22Rv1 (cell line): ENCODE measurements around the gene LZIC.

ENCODE experiments used
- H3K27ac ChIP-seq: fragments of 450-650 bp; 2 replicates; pipeline ENCODE4 v1.5.1; 2017
- CTCF ChIP-seq: fragments of 450-650 bp; IDR thresholded peaks from 2 replicates; pipeline ENCODE4 v1.5.1; 2017; ENCODE audit warnings: mild to moderate bottlenecking
- ZFX ChIP-seq: fragments of 450-650 bp; IDR thresholded peaks from 2 replicates; pipeline ENCODE4 v1.6.1; 2017; ENCODE audit warnings: antibody characterized with exemption, borderline replicate concordance

Gene LZIC

GRCh38 chr1:9892563-9893528 lies 50.3 kb downstream of the LZIC start:
- TF ChIP-seq ZFX (no peak), CTCF (no peak)
- H3K27ac ChIP-seq, result no peak overlapping the region

GRCh38 chr1:9891207-9891606 lies 52.0 kb downstream of the LZIC start:
- H3K27ac ChIP-seq, result no peak overlapping the region
- TF ChIP-seq ZFX (no peak), CTCF (no peak)

GRCh38 chr1:9890224-9890731 lies 52.9 kb downstream of the LZIC start:
- H3K27ac ChIP-seq, result no peak overlapping the region
- TF ChIP-seq CTCF, result no peak
- no peak for TF ChIP-seq ZFX

GRCh38 chr1:9889411-9889810 lies 53.8 kb downstream of the LZIC start:
- no peak for TF ChIP-seq CTCF
- TF ChIP-seq ZFX, result no peak
- no peak overlapping the region for H3K27ac ChIP-seq

- no peak for TF ChIP-seq CTCF
- no peak for TF ChIP-seq ZFX
- no peak overlapping the region for H3K27ac ChIP-seq
These were observed 54.3 kb downstream of the LZIC start for GRCh38 chr1:9888886-9889285.

- H3K27ac ChIP-seq, result no peak overlapping the region
These were observed 56.1 kb downstream of the LZIC start for GRCh38 chr1:9887070-9887469.

More at GRCh38 chr1:9887070-9887469, 56.1 kb downstream of the LZIC start:
- TF ChIP-seq ZFX (no peak), CTCF (no peak)
